GM23338 (cell line): ENCODE measurements around the gene NCKAP5. TPM values are rescaled to one million over a fixed set of nuclear protein-coding genes. Genes with fewer than 3 reads are reported as not detected.

ENCODE experiments used
- ATAC-seq: fragments of 200-7000 bp; cut with Tn5 transposase; 3 replicates; pipeline ENCODE4 v1.9.1; 2020
- DNase-seq: peaks from one replicate; pipeline ENCODE4 v3.0.0-alpha.2; 2015; ENCODE audit warnings: low spot score
- H2AFZ ChIP-seq: fragments of 200-600 bp; sonication (generic); 2 replicates; pipeline ENCODE4 v1.8.0; 2016; ENCODE audit warnings: antibody characterized with exemption, mild to moderate bottlenecking, moderate library complexity
- H3F3A ChIP-seq: fragments of 200-600 bp; sonication (generic); replicated peaks from 2 replicates; pipeline ENCODE4 v1.8.0; 2017; ENCODE audit warnings: antibody characterized with exemption, mixed run types, low read depth
- H3K27ac ChIP-seq: fragments of 200-600 bp; sonication (generic); 2 replicates; pipeline ENCODE4 v1.6.1; 2016; ENCODE audit warnings: low read depth
- H3K27me3 ChIP-seq: fragments of 200-600 bp; sonication (generic); 2 replicates; pipeline ENCODE4 v1.8.0; 2016; ENCODE audit warnings: mild to moderate bottlenecking, mixed run types, moderate library complexity; ENCODE audit not compliant: insufficient read depth
- H3K36me3 ChIP-seq: fragments of 200-600 bp; sonication (generic); 2 replicates; pipeline ENCODE4 v1.8.0; 2016; ENCODE audit warnings: mild to moderate bottlenecking; ENCODE audit not compliant: insufficient read depth
- H3K4me1 ChIP-seq: fragments of 200-600 bp; sonication (generic); 2 replicates; pipeline ENCODE4 v1.8.0; 2016; ENCODE audit warnings: mild to moderate bottlenecking, moderate library complexity; ENCODE audit not compliant: insufficient read depth
- H3K4me2 ChIP-seq: fragments of 200-600 bp; sonication (generic); 2 replicates; pipeline ENCODE4 v1.7.1; 2017; ENCODE audit warnings: mixed run types
- H3K4me3 ChIP-seq: fragments of 200-600 bp; sonication (generic); 2 replicates; pipeline ENCODE4 v1.6.1; 2016; ENCODE audit warnings: mixed run types
- H3K79me2 ChIP-seq: fragments of 200-600 bp; sonication (generic); replicated peaks from 2 replicates; pipeline ENCODE4 v1.8.0; 2017; ENCODE audit warnings: mild to moderate bottlenecking; ENCODE audit not compliant: insufficient read depth
- H3K9me2 ChIP-seq: fragments of 200-600 bp; sonication (generic); 2 replicates; pipeline ENCODE4 v1.8.0; 2017; ENCODE audit not compliant: insufficient read depth
- H4K20me1 ChIP-seq: fragments of 200-600 bp; sonication (generic); replicated peaks from 2 replicates; pipeline ENCODE4 v1.8.0; 2017; ENCODE audit warnings: mild to moderate bottlenecking; ENCODE audit not compliant: insufficient read depth
- H3K27ac Mint-ChIP-seq: 2 replicates; pipeline ENCODE4 v1.8.0; 2020; ENCODE audit warnings: inconsistent platforms, mild to moderate bottlenecking, moderate library complexity, mixed read lengths
- H3K27me3 Mint-ChIP-seq: 3 replicates; pipeline ENCODE4 v1.8.0; 2022; ENCODE audit warnings: low read depth, mild to moderate bottlenecking, moderate library complexity, mixed read lengths, inconsistent platforms; ENCODE audit not compliant: insufficient read depth, poor library complexity
- H3K36me3 Mint-ChIP-seq: 3 replicates; pipeline ENCODE4 v1.8.0; 2021; ENCODE audit warnings: low read depth, mild to moderate bottlenecking, inconsistent platforms, moderate library complexity, mixed read lengths
- H3K4me1 Mint-ChIP-seq: 3 replicates; pipeline ENCODE4 v1.8.0; 2020; ENCODE audit warnings: mild to moderate bottlenecking, inconsistent platforms, mixed read lengths
- H3K4me3 Mint-ChIP-seq: 3 replicates; pipeline ENCODE4 v1.8.0; 2021; ENCODE audit warnings: moderate library complexity, mild to moderate bottlenecking, inconsistent platforms, mixed read lengths
- H3K9me3 Mint-ChIP-seq: 3 replicates; pipeline ENCODE4 v1.8.0; 2020; ENCODE audit warnings: moderate library complexity, mild to moderate bottlenecking, inconsistent platforms, mixed read lengths
- CREB1 ChIP-seq: fragments of 250-450 bp; sonication (Bioruptor Pico); IDR thresholded peaks from 2 replicates; pipeline ENCODE4 v1.5.0; 2020; ENCODE audit warnings: low read depth, mild to moderate bottlenecking, moderate library complexity
- CTCF ChIP-seq, 2 experiments: fragments of 200-600 bp in 1 of 2; sonication (generic) in 1 of 2; conservative IDR thresholded peaks; 2 replicates each; pipeline versions ENCODE4 v1.5.1 to v1.6.1; 2016 to 2017; ENCODE audit warnings: antibody characterized with exemption in 2 of 2, low read depth in 2 of 2, mild to moderate bottlenecking in 2 of 2, moderate library complexity in 1 of 2
- ETS1 ChIP-seq: IDR thresholded peaks from 2 replicates; pipeline ENCODE4 v1.6.1; 2016; ENCODE audit warnings: antibody characterized with exemption
- EZH2 ChIP-seq: fragments of 200-600 bp; sonication (generic); IDR thresholded peaks from one replicate; pipeline ENCODE4 v1.8.0; 2017; ENCODE audit warnings: antibody characterized with exemption, mild to moderate bottlenecking, low read depth; ENCODE audit not compliant: unreplicated experiment
- EZH2phosphoT487 ChIP-seq: fragments of 200-600 bp; sonication (generic); IDR thresholded peaks from one replicate; pipeline ENCODE4 v1.8.1; 2018; ENCODE audit warnings: antibody characterized with exemption; ENCODE audit not compliant: unreplicated experiment
- JUNB ChIP-seq: IDR thresholded peaks from one replicate; pipeline ENCODE4 v1.6.1; 2016; ENCODE audit warnings: antibody characterized with exemption; ENCODE audit not compliant: unreplicated experiment
- NANOG ChIP-seq: IDR thresholded peaks from 2 replicates; pipeline ENCODE4 v1.6.1; 2016; ENCODE audit warnings: antibody characterized with exemption, borderline replicate concordance
- POLR2AphosphoS5 ChIP-seq: IDR thresholded peaks from 2 replicates; pipeline ENCODE4 v1.6.1; 2016; ENCODE audit warnings: antibody characterized with exemption, low read depth
- REST ChIP-seq: IDR thresholded peaks from one replicate; pipeline ENCODE4 v1.6.1; 2018; ENCODE audit warnings: antibody characterized with exemption; ENCODE audit not compliant: unreplicated experiment
- STAT1 ChIP-seq: IDR thresholded peaks from one replicate; pipeline ENCODE4 v1.6.1; 2016; ENCODE audit warnings: antibody characterized with exemption; ENCODE audit not compliant: unreplicated experiment
- ZNF114 ChIP-seq: fragments of 250-450 bp; sonication (Bioruptor Pico); IDR thresholded peaks from 2 replicates; pipeline ENCODE4 v1.5.0; 2020; ENCODE audit warnings: mild to moderate bottlenecking, moderate library complexity
- ZNF331 ChIP-seq: fragments of 250-450 bp; sonication (Bioruptor Pico); IDR thresholded peaks from 2 replicates; pipeline ENCODE4 v1.5.0; 2020; ENCODE audit warnings: low read depth, mild to moderate bottlenecking, moderate library complexity
- ZNF462 ChIP-seq: fragments of 250-450 bp; sonication (Bioruptor Pico); IDR thresholded peaks from 2 replicates; pipeline ENCODE4 v1.5.0; 2020; ENCODE audit warnings: mild to moderate bottlenecking, moderate library complexity
- polyA plus RNA-seq: library from polyadenylated mRNA; unstranded; fragments of >200 nt; fragmentation: Nextera tagmentation; extraction: Ambion mirVana; gene quantifications from 2 replicates; pipeline ENCODE4 v1.2.1, GENCODE V29; 2016
- total RNA-seq: library from RNA; depleted of rRNA; stranded (reverse); fragments of >200 nt; shearing (Covaris generic); gene quantifications from 2 replicates; pipeline ENCODE4 v1.2.3, GENCODE V29; 2014

The NCKAP5 gene
- total and polyA plus RNA-seq, 2 experiments from 2014 or later: 0.34 to 0.73 TPM

- H3K27me3 ChIP-seq: peaks cover 30% of the 10 kb centered on the region
- no peak overlapping the region for H2AFZ ChIP-seq
- TF ChIP-seq STAT1: no peak
- no peak for TF ChIP-seq ZNF114 (CRISPR knock-in tag)
- no peak for TF ChIP-seq REST
- TF ChIP-seq POLR2AphosphoS5: no peak
- TF ChIP-seq ETS1: no peak
- no peak for TF ChIP-seq NANOG
- TF ChIP-seq CTCF (conservative IDR thresholded peaks at IDR 0.05; ENCODE audit: low read depth in 2 of 2): no peak
- no peak for TF ChIP-seq ZNF462 (CRISPR knock-in tag)
- no peak for TF ChIP-seq JUNB
- no peak for TF ChIP-seq CREB1 (CRISPR knock-in tag)
- TF ChIP-seq EZH2phosphoT487: no peak
- no peak for TF ChIP-seq EZH2
- TF ChIP-seq ZNF331 (CRISPR knock-in tag): no peak
- peaks cover under 1% of the 10 kb centered on the region; the same call in 1 of the 2 replicates for H3K4me1 ChIP-seq
- H3K79me2 ChIP-seq: no peaks in the 10 kb centered on the region
- Mint-ChIP-seq H3K9me3 (no peaks in the 10 kb centered on the region), H3K4me3 (no peak overlapping the region), H3K27ac (no peak overlapping the region), H3K36me3 (no peaks in the 10 kb centered on the region), H3K4me1 (no peaks in the 10 kb centered on the region), H3K27me3 (peaks cover 9% of the 10 kb centered on the region)
- H3K4me3 ChIP-seq: no peak overlapping the region
- no peaks in the 10 kb centered on the region for H3K36me3 ChIP-seq
- DNase-seq (no peak), ATAC-seq (no peak)
- no peaks in the 10 kb centered on the region for H4K20me1 ChIP-seq
- H3F3A ChIP-seq: no peaks in the 10 kb centered on the region
- no peak overlapping the region for H3K4me2 ChIP-seq
- H3K9me2 ChIP-seq: peaks cover 6% of the 10 kb centered on the region; the same call in 1 of the 2 replicates
- no peak overlapping the region for H3K27ac ChIP-seq
These were observed 891.3 kb downstream of the NCKAP5 start for GRCh38 chr2:132676999-132677398.
